ENCODE results near the gene GREB1L.

GRCh38 chr18:21483051-21483450, 241.0 kb downstream of the GREB1L start:
- TF ChIP-seq ZNF274 (IDR thresholded peaks at IDR 0.05; ENCODE audit: low read depth, low read length) (no peak), SUZ12 (IDR thresholded peaks at IDR 0.05; ENCODE audit: extremely low read depth, insufficient read depth, insufficient read length) (no peak)
